HG03439 (cell line): ENCODE results near the gene USP5.

Experiments
- ATAC-seq: cut with Tn5 transposase; IDR thresholded peaks from one replicate; pipeline ENCODE4 v1.9.1; 2021; ENCODE audit warnings: mild to moderate bottlenecking, moderate library complexity; ENCODE audit not compliant: unreplicated experiment

USP5 gene, protein sequence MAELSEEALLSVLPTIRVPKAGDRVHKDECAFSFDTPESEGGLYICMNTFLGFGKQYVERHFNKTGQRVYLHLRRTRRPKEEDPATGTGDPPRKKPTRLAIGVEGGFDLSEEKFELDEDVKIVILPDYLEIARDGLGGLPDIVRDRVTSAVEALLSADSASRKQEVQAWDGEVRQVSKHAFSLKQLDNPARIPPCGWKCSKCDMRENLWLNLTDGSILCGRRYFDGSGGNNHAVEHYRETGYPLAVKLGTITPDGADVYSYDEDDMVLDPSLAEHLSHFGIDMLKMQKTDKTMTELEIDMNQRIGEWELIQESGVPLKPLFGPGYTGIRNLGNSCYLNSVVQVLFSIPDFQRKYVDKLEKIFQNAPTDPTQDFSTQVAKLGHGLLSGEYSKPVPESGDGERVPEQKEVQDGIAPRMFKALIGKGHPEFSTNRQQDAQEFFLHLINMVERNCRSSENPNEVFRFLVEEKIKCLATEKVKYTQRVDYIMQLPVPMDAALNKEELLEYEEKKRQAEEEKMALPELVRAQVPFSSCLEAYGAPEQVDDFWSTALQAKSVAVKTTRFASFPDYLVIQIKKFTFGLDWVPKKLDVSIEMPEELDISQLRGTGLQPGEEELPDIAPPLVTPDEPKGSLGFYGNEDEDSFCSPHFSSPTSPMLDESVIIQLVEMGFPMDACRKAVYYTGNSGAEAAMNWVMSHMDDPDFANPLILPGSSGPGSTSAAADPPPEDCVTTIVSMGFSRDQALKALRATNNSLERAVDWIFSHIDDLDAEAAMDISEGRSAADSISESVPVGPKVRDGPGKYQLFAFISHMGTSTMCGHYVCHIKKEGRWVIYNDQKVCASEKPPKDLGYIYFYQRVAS

GRCh38 chr12:6851921-6852650 is at the start of gene USP5:
USP5 (plus strand) TSS chr12:6852150; CDS start chr12:6852180, 30 bp downstream.
- ATAC-seq = peak; percentile 74

DNA sequence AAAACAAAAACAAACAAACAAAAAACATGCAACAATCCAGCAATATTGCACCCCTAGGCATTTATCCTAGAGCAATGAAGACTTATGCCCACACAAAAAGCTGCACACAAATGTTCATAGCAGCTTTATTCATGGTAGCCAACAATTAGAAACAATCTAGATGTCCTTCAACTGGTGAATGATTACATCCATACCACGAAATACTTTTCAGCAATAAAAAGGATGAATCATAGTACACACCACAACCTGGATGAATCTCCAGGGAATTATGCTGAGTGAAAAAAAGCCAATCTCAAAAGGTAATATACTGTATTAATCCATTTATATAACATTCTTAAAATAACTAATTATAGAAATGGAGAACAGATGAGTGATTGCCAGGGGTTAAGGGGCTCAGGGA is 44.8 kb upstream of the USP5 start:
- no peak for ATAC-seq

DNA sequence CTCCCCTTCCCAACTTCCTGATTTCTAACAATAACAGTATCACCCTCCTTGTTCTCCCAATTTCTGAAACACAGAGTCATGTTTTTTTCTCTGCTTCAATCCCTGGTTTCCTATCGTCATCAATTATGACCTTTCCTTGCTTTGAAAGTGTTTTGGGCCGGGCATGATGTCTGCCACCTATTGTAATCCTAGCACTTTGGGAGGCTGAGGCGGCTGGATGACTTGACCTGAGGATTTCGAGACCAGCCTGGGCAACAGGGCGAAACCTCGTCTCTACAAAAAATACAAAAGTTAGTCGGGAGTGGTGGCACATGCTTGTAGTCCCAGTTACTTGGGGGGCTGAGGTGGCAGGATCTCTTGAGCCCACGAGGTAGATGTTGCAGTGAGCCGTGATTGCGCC is 42.9 kb upstream of the USP5 start:
- ATAC-seq = no peak

DNA sequence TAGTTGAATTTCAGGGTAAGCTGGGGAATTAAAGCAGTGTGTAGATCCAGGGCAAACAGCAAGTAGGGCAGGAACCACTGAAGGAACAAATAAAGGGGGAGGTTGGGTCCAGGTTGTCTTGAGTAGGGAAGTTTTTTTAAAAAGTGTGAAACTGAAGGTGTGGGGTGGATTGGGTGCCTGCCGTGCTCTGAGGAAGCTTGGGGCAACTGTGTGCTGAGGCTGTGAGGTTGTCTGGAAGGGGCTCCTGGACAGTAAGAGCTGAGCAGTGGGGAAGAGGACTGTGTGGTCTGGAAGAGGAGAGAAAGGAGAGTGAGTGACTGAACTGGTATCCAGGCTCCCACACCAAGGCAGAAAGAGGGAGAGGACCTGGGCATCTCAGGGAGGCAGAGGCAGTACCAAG is 41.2 kb upstream of the USP5 start:
- no peak for ATAC-seq

DNA sequence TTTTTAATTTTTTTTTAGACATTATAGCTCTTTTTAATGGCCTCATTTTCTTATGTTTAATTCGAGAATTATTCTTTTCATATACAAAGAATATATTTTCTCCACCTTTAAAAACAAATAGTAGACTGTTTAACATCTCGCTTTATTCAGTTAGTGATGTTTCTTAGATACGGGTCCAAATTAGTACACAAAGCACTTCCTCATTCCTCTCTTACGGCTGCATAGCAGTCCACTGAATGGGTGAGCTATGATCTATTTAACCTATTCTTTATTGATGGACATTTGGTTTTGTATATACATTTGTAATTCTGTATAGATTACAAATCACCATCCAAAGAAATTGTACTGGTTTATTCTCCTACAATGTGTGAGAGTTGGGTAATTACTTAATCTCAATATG is 38.6 kb upstream of the USP5 start:
- ATAC-seq = no peak

DNA sequence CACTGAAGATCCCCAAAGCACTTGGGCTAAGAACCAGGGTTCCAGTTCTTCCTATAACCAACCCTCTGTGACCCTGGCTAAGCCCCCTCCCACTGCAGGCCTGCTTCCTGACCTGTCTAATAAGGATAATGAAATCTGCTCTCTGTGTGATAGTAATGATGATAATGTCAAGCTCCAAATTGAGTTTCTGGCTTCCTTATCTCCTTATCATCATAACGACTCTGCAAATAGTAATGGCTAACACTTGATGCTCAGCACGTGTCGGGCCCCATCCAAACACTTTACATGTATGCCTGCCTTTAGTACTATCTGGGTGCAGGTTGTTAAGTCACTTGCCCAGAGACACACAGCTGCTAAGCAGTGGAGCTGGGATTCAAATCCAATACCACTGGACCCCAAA is 35.4 kb upstream of the USP5 start:
- no peak for ATAC-seq

DNA sequence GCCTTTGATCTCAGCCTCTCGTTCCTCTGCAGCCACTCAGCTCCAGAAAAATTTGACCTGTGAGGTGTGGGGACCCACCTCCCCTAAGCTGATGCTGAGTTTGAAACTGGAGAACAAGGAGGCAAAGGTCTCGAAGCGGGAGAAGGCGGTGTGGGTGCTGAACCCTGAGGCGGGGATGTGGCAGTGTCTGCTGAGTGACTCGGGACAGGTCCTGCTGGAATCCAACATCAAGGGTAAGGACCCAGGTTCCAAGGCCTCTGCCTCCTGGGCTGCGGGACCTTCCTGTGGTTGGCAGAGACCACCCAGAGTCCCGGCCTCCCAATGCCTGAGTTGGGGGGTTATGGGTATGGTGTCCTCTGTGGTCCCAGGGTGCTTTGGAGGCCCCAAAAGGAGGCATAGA is 34.9 kb upstream of the USP5 start:
- no peak for ATAC-seq

DNA sequence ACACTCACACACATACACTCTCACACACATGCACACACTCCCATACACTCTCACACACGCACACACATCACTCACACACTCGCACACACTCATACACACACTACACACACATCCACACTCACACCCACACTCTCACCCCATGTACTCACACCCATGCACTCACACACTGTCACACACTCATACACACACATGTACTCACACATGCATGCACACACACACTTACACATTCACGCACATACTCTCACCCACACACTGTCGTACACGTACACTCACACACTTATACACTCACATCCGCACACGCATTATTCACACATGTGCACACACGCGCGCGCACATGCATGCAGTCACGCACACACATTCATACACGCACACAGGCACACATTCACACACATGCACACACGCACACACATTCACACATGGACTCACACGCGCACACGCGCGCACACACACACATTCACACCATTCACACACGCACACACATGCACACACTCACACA is 34.2 kb upstream of the USP5 start:
- ATAC-seq = no peak

GRCh38 chr12:6818222-6818621 is 33.7 kb upstream of the USP5 start:
- no peak for ATAC-seq

GRCh38 chr12:6818645-6819044 is 33.3 kb upstream of the USP5 start:
- no peak for ATAC-seq

- ATAC-seq = no peak
Measured at GRCh38 chr12:6819106-6820030, 32.6 kb upstream of the USP5 start.

- no peak for ATAC-seq
Measured at GRCh38 chr12:6820166-6820565, 31.8 kb upstream of the USP5 start.

GRCh38 chr12:6821591-6822425 is 30.1 kb upstream of the USP5 start, which contains the start of gene GPR162:
GPR162 (plus strand) TSS chr12:6821821; CDS start chr12:6823899, 2,078 bp downstream.
- ATAC-seq = no peak

GRCh38 chr12:6822426-6823135 is 29.4 kb upstream of the USP5 start:
- ATAC-seq = no peak

GRCh38 chr12:6823182-6824084 is 28.5 kb upstream of the USP5 start:
- no peak for ATAC-seq

- ATAC-seq = no peak
Measured at GRCh38 chr12:6824085-6824775, 27.7 kb upstream of the USP5 start.

GRCh38 chr12:6824901-6825381 is 27.0 kb upstream of the USP5 start:
- no peak for ATAC-seq
